Loucy (cell line): ENCODE results near the gene GRK3.

Experiments used
- CTCF ChIP-seq: fragments of 200-600 bp; sonication (generic); conservative IDR thresholded peaks from 2 replicates; pipeline ENCODE4 v1.5.1; 2014; ENCODE audit warnings: mild to moderate bottlenecking, antibody characterized with exemption, low read length
- EZH2phosphoT487 ChIP-seq: fragments of 200-600 bp; IDR thresholded peaks from 2 replicates; pipeline ENCODE4 v1.6.1; 2018; ENCODE audit warnings: antibody characterized with exemption, mild to moderate bottlenecking, moderate library complexity, borderline replicate concordance

GRCh38 chr22:25670070-25670461 is 105.6 kb downstream of the GRK3 start:
- no peak for TF ChIP-seq CTCF
- no peak for TF ChIP-seq EZH2phosphoT487
